WI38 (cell line): ENCODE data around the gene NT5DC2.

ENCODE experiments used
- H3K4me3 ChIP-seq: 2 replicates; pipeline ENCODE4 v1.5.1; 2011; ENCODE audit warnings: low read depth, mild to moderate bottlenecking, control low read depth, low read length
- CTCF ChIP-seq: IDR thresholded peaks from 2 replicates; pipeline ENCODE4 v1.5.1; 2012; ENCODE audit warnings: low read depth, mild to moderate bottlenecking, control low read depth, low read length

Gene NT5DC2

GRCh38 chr3:52522651-52523251 lies 10.9 kb downstream of the NT5DC2 start:
- H3K4me3 ChIP-seq, result no peak overlapping the region
- TF ChIP-seq CTCF, result no peak

GRCh38 chr3:52521881-52522650 lies 11.6 kb downstream of the NT5DC2 start:
- TF ChIP-seq CTCF, result no peak
- no peak overlapping the region for H3K4me3 ChIP-seq

GRCh38 chr3:52521488-52521824 lies 12.2 kb downstream of the NT5DC2 start:
- no peak overlapping the region for H3K4me3 ChIP-seq
- no peak for TF ChIP-seq CTCF

- no peak for TF ChIP-seq CTCF
- no peak overlapping the region for H3K4me3 ChIP-seq
These were observed 12.8 kb downstream of the NT5DC2 start for GRCh38 chr3:52520716-52521487.

- no peak overlapping the region for H3K4me3 ChIP-seq
- TF ChIP-seq CTCF, result no peak
These were observed 13.5 kb downstream of the NT5DC2 start for GRCh38 chr3:52520141-52520667.

GRCh38 chr3:52519445-52520140 lies 14.1 kb downstream of the NT5DC2 start:
- no peak overlapping the region for H3K4me3 ChIP-seq
- no peak for TF ChIP-seq CTCF
